ENCODE measurements around the gene RNASEH2A. TPM values are rescaled to one million over a fixed set of nuclear protein-coding genes. Genes with fewer than 3 reads are reported as not detected.
A peak's percentile ranks its signal among the peaks of the same experiment; 100 is the strongest.
"Not testable (repeated sequence)": the region's sequence is repeated elsewhere in the genome, so short reads cannot be mapped to it uniquely, and the experiment has no call there.

RNASEH2A gene
- total RNA-seq, 2 experiments from 2014 or later, result 53.4 to 58.8 TPM

DNA sequence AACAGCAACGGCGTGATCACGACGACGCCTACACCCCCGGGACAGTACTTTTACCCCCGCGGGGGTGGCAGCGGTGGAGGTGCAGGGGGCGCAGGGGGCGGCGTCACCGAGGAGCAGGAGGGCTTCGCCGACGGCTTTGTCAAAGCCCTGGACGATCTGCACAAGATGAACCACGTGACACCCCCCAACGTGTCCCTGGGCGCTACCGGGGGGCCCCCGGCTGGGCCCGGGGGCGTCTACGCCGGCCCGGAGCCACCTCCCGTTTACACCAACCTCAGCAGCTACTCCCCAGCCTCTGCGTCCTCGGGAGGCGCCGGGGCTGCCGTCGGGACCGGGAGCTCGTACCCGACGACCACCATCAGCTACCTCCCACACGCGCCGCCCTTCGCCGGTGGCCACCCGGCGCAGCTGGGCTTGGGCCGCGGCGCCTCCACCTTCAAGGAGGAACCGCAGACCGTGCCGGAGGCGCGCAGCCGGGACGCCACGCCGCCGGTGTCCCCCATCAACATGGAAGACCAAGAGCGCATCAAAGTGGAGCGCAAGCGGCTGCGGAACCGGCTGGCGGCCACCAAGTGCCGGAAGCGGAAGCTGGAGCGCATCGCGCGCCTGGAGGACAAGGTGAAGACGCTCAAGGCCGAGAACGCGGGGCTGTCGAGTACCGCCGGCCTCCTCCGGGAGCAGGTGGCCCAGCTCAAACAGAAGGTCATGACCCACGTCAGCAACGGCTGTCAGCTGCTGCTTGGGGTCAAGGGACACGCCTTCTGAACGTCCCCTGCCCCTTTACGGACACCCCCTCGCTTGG lies 14.1 kb upstream of the RNASEH2A start:
- CTCF ChIA-PET, result interaction anchor here (1.0 to 18.0 kb wide), 6 partner anchors 23 to 173 kb away, joined by 3 to 1017 read pairs (median 5); partner anchors contain the start of gene HOOK2
- Mint-ChIP-seq H3K36me3 (peaks cover 8% of the 10 kb centered on the region), H3K27me3 (no peaks in the 10 kb centered on the region), H3K9me3 (ENCODE audit: low read depth) (no peaks in the 10 kb centered on the region), H3K4me1 (peaks cover 44% of the 10 kb centered on the region), H3K4me3 (peak overlapping the region; percentile 93), H3K27ac (peak overlapping the region; percentile 95)
- ATAC-seq (no peak), DNase-seq (peak; percentile 91)

- H3K27me3 Mint-ChIP-seq, result no peaks in the 10 kb centered on the region
- no peak for ATAC-seq
- no peak for DNase-seq
Observed at GRCh38 chr19:12792853-12793289, 13.5 kb upstream of the RNASEH2A start.

DNA sequence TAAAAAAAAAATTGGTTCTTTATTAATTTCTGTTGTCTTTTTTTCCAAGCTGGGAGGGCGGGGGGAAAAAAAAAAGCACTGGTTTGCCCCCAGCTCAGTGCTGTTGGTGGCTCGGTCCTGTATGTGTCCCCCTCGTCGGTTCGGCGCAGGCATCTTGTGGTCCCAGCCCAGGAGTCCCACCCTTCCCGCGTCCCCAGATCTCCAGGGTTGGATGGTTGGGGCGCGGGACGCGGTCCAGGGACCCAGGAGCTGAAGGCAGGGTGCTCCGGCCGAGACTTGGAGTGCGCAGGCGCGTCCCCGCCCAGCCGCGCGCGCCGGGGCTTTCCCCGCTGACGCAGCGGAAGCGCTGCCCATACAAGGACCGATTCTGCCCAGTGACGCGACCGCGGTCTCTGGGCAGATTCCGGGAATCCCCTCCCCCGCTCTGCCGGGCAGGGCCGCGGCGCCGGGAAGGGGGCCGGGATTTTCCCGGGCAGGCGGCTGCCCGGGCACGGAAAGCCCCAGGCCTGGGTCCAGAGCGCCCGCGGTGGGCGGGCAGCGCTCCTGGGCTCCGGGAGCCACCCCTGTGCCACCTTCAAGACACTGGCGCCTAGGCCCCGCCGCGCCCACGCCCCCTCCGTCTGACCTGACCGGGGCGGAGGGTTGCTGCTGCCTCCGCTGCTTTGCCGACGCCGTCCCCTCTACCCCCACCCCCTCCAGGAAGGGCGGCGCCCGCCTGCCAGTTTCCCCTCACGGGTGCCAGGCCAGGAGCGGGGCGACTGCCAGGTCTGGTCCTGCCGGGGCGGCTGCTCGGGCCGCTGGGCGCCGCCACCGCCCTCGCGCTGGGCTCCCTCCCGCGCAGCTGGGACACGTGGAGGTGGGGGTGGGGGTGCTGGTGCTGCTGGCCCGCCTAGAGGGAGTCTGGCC lies 12.8 kb upstream of the RNASEH2A start:
- peaks cover 36% of the 10 kb centered on the region for H3K4me1 Mint-ChIP-seq
- peak overlapping the region; percentile 95 for H3K27ac Mint-ChIP-seq
- no peaks in the 10 kb centered on the region for H3K27me3 Mint-ChIP-seq

More at GRCh38 chr19:12792853-12793289, 13.5 kb upstream of the RNASEH2A start:
- Mint-ChIP-seq H3K9me3 (ENCODE audit: low read depth) (no peaks in the 10 kb centered on the region), H3K4me1 (peaks cover 43% of the 10 kb centered on the region), H3K27ac (peak overlapping the region; percentile 95), H3K36me3 (peaks cover 8% of the 10 kb centered on the region), H3K4me3 (peak overlapping the region; percentile 93)
- CTCF ChIA-PET, result interaction anchor here (1.1 to 18.0 kb wide), 6 partner anchors 23 to 172 kb away, joined by 3 to 1017 read pairs (median 5); partner anchors contain the start of gene HOOK2

DNA sequence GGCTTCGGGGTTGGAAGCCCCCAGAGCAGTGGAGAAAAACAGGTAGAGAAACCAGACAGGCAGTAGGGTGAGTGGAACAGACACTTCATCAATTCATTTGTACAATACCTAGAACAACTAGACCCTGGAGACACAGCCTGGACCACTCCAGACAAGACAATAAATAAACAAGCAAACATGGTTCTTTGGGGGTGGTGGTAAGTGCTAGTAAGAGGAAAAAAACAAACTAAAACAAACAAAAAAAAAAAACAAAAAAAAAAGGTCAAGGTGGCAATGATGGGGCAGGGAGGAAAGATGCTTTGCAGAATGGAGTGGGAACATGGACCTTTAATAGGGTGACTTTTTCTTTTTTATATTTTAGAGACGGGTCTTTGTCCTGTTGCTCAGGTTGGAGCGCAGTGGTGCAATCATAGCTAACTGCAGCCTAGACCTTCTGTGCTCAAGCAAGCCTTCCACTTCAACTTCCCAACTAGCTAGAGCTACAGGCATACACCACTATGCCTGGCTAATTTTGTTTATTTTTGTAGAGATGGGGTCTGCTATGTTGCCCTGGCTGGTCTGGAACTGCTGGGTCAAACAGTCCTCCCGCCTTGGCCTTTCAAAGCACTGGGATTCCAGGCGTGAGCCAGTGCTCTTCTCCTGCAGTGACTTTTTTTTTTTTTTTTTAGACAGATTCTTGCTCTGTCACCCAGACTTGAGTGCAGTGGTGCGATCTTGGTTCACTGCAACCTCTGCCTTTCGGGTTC lies 12.0 kb upstream of the RNASEH2A start:
- Mint-ChIP-seq H3K9me3 (ENCODE audit: low read depth) (no peaks in the 10 kb centered on the region), H3K4me3 (peak overlapping the region; percentile 64), H3K36me3 (peaks cover 8% of the 10 kb centered on the region), H3K27ac (peak overlapping the region; percentile 82), H3K4me1 (peaks cover 33% of the 10 kb centered on the region), H3K27me3 (no peaks in the 10 kb centered on the region)
- CTCF ChIA-PET, result interaction anchor here (0.6 to 18.0 kb wide), 7 partner anchors 9 to 782 kb away, joined by 3 to 1017 read pairs (median 3); partner anchors contain the start of genes GET3 and HOOK2
- no peak for ATAC-seq
- DNase-seq, result no peak

More for the DNA sequence above, 12.8 kb upstream of the RNASEH2A start:
- DNase-seq (peak; percentile 93), ATAC-seq (peak; percentile 25)
- CTCF ChIA-PET, result interaction anchor here (0.6 to 18.0 kb wide), 5 partner anchors 24 to 781 kb away, joined by 3 to 1017 read pairs (median 3); partner anchors contain the start of gene HOOK2
- Mint-ChIP-seq H3K4me3 (peak overlapping the region; percentile 93), H3K36me3 (peaks cover 8% of the 10 kb centered on the region), H3K9me3 (ENCODE audit: low read depth) (no peaks in the 10 kb centered on the region)

- peaks cover 35% of the 10 kb centered on the region for H3K4me1 Mint-ChIP-seq
- H3K4me3 Mint-ChIP-seq, result peak overlapping the region; percentile 64
- DNase-seq (no peak), ATAC-seq (no peak)
- peak overlapping the region; percentile 82 for H3K27ac Mint-ChIP-seq
- H3K9me3 Mint-ChIP-seq (ENCODE audit: low read depth), result no peaks in the 10 kb centered on the region
- H3K36me3 Mint-ChIP-seq, result peaks cover 11% of the 10 kb centered on the region
- CTCF ChIA-PET, result interaction anchor here (0.6 to 18.0 kb wide), 10 partner anchors 9 to 357 kb away, joined by 3 to 1017 read pairs (median 3); partner anchors contain the start of genes GET3 and HOOK2
- H3K27me3 Mint-ChIP-seq, result no peaks in the 10 kb centered on the region
Observed at GRCh38 chr19:12794971-12795381, 11.4 kb upstream of the RNASEH2A start.

GRCh38 chr19:12796146-12797071 lies 10.0 kb upstream of the RNASEH2A start:
- H3K9me3 Mint-ChIP-seq (ENCODE audit: low read depth), result no peaks in the 10 kb centered on the region
- H3K27me3 Mint-ChIP-seq, result no peaks in the 10 kb centered on the region
- H3K4me1 Mint-ChIP-seq, result peaks cover 35% of the 10 kb centered on the region
- DNase-seq (peak; percentile 82), ATAC-seq (no peak)
- peaks cover 11% of the 10 kb centered on the region for H3K36me3 Mint-ChIP-seq
- peak overlapping the region; percentile 81 for H3K27ac Mint-ChIP-seq
- CTCF ChIA-PET, result interaction anchor here (0.7 to 18.0 kb wide), 33 partner anchors 9 to 1067 kb away, joined by 3 to 1017 read pairs (median 4); partner anchors contain the start of genes FBXW9, GET3, HOOK2 and KLF1
- H3K4me3 Mint-ChIP-seq, result peak overlapping the region; percentile 51

GRCh38 chr19:12797141-12797587 lies 9.2 kb upstream of the RNASEH2A start:
- CTCF ChIA-PET, result interaction anchor here (0.7 to 18.0 kb wide), 12 partner anchors 9 to 83 kb away, joined by 3 to 1017 read pairs (median 6); partner anchors contain the start of genes HOOK2, RNASEH2A and RTBDN
- H3K27ac Mint-ChIP-seq, result no peak overlapping the region
- H3K9me3 Mint-ChIP-seq (ENCODE audit: low read depth), result no peaks in the 10 kb centered on the region
- peaks cover 11% of the 10 kb centered on the region for H3K36me3 Mint-ChIP-seq
- no peak overlapping the region for H3K4me3 Mint-ChIP-seq
- DNase-seq, result no peak
- peaks cover 36% of the 10 kb centered on the region for H3K4me1 Mint-ChIP-seq
- ATAC-seq, result no peak
- no peaks in the 10 kb centered on the region for H3K27me3 Mint-ChIP-seq

GRCh38 chr19:12797607-12798006 lies 8.8 kb upstream of the RNASEH2A start:
- H3K36me3 Mint-ChIP-seq; H3K27ac Mint-ChIP-seq; ATAC-seq; H3K27me3 Mint-ChIP-seq; H3K4me3 Mint-ChIP-seq; H3K9me3 Mint-ChIP-seq (ENCODE audit: low read depth); DNase-seq: not testable (repeated sequence)
- peaks cover 40% of the 10 kb centered on the region for H3K4me1 Mint-ChIP-seq
- CTCF ChIA-PET, result interaction anchor here (0.7 to 18.0 kb wide), 9 partner anchors 9 to 81 kb away, joined by 3 to 1017 read pairs (median 10); partner anchors contain the start of genes HOOK2 and RNASEH2A

- no peak overlapping the region for H3K27ac Mint-ChIP-seq
- ATAC-seq (no peak), DNase-seq (no peak)
- CTCF ChIA-PET, result interaction anchor here (1.2 to 18.0 kb wide), 3 partner anchors 30 to 84 kb away, joined by 3 to 1017 read pairs (median 4); partner anchors contain the start of gene HOOK2
- no peaks in the 10 kb centered on the region for H3K27me3 Mint-ChIP-seq
- H3K9me3 Mint-ChIP-seq (ENCODE audit: low read depth), result no peaks in the 10 kb centered on the region
- H3K36me3 Mint-ChIP-seq, result peaks cover 5% of the 10 kb centered on the region
- H3K4me3 Mint-ChIP-seq, result no peak overlapping the region
- H3K4me1 Mint-ChIP-seq, result peaks cover 32% of the 10 kb centered on the region
Observed at GRCh38 chr19:12799742-12800465, 6.5 kb upstream of the RNASEH2A start.

GRCh38 chr19:12800466-12800770 lies 6.0 kb upstream of the RNASEH2A start:
- ATAC-seq (no peak), DNase-seq (no peak)
- H3K27me3 Mint-ChIP-seq, result no peaks in the 10 kb centered on the region
- H3K27ac Mint-ChIP-seq, result peak overlapping the region; percentile 84
- CTCF ChIA-PET, result interaction anchor here (1.1 to 18.0 kb wide), 4 partner anchors 31 to 84 kb away, joined by 3 to 1017 read pairs (median 4); partner anchors contain the start of gene HOOK2
- H3K9me3 Mint-ChIP-seq (ENCODE audit: low read depth), result no peaks in the 10 kb centered on the region
- peaks cover 30% of the 10 kb centered on the region for H3K4me1 Mint-ChIP-seq
- H3K36me3 Mint-ChIP-seq, result peaks cover 5% of the 10 kb centered on the region
- H3K4me3 Mint-ChIP-seq, result peak overlapping the region; percentile 81
